GM18868 (cell line): Measurements from ENCODE around the gene TMPRSS6.

Experiments used
- ATAC-seq: cut with Tn5 transposase; IDR thresholded peaks from one replicate; pipeline ENCODE4 v1.9.1; 2021; ENCODE audit warnings: mild to moderate bottlenecking, moderate library complexity; ENCODE audit not compliant: unreplicated experiment

Gene TMPRSS6

GRCh38 chr22:37118083-37118482 is 8.6 kb upstream of the TMPRSS6 start:
- no peak for ATAC-seq

GRCh38 chr22:37117092-37117491 is 7.6 kb upstream of the TMPRSS6 start:
- ATAC-seq, result no peak

GRCh38 chr22:37115032-37115431 is 5.5 kb upstream of the TMPRSS6 start:
- ATAC-seq, result no peak

DNA sequence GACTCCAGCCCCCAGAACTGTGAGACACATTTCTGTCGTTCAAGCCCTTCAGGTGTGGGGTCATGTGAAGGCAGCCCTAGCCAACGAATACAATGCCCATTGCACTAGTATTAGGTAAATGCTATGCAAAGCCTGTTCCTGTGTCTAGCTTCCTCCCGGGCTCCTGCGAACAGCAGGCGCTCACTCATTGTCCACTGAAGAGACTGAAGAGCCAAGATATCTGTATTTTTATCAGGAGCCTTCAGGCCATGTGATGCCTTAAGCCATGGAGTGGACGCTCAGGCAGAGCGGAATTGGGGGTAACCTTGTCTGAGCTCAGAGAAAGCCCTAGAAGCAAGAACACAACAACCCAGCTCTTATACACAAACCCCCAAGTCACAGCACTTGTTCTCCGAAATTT is 4.2 kb upstream of the TMPRSS6 start:
- no peak for ATAC-seq

GRCh38 chr22:37112084-37112728 is 2.7 kb upstream of the TMPRSS6 start:
- ATAC-seq, result no peak

DNA sequence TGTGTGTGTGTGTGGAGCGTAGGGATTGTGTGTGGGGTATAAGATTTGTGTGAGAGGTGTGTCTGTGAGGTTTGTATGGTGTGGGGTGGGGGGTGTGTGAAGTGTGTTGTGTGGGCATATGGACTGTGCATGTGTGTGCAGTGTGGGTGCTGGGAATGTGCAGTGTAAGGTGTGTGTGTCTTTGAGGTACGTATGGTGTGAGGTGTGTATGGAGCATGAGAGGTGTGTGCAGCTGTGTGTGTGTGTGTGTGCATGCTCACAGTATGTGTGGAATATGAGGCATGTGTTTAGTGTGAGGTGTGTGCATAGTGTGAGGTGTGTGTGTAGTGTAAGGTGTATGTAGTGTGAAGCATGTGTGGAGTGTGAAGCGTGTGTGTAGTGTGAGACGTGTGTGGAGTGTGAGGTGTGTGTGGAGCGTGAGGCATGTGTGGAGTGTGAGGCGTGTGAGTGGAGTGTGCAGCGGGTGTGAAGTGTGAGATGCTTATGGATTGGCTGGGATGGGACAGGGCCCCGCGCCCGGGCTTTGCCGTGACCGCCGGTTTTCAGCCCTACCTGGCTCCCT is 1.7 kb upstream of the TMPRSS6 start:
- no peak for ATAC-seq

GRCh38 chr22:37107816-37108621 is 1.5 kb downstream of the TMPRSS6 start:
- ATAC-seq, result no peak

DNA sequence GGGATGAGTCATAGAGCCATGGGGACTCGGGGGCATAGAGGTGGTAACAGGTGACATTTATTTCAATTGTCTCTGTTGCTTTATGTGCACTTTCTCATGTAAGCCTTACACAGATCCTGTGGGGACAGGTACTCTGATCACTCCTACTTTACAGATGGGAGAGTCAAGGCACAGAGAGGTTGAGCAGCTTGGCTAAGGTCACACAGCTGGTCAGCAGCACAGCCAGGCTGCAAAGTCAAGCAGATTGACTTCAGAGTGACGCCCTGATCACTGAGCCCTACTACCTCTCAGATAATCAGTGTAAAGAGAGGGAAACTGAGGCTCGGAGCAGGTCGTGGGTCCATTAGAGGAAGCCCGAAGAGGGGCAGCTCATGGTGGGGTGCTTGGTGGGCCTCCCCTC is 3.5 kb downstream of the TMPRSS6 start:
- no peak for ATAC-seq

GRCh38 chr22:37105154-37105553 is 4.4 kb downstream of the TMPRSS6 start:
- no peak for ATAC-seq

- ATAC-seq, result no peak
Observed at GRCh38 chr22:37103656-37104452, 5.7 kb downstream of the TMPRSS6 start.

DNA sequence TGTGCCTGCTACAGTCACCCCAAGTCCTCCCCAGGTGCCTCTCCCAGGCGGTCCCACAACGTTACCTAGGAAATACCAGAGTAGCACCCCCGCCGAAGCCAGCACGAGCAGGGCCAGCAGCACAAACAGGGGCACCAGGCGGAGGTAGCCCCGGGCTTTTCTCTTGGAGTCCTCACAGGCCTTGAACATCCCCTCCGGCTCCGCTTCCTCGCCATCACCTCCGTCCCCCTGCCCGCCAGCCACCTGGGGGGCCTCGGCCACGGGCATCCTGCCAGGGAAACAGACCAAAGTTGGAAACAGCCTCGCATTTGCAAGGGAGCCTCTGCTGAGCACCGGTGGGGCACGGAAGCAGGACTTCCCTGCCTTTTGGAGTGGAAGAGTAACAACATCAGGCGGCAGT is 6.4 kb downstream of the TMPRSS6 start:
- no peak for ATAC-seq

GRCh38 chr22:37101311-37102066 is 8.0 kb downstream of the TMPRSS6 start:
- ATAC-seq, result no peak

GRCh38 chr22:37100589-37101127 is 8.9 kb downstream of the TMPRSS6 start:
- no peak for ATAC-seq

GRCh38 chr22:37098976-37099591 is 10.4 kb downstream of the TMPRSS6 start:
- no peak for ATAC-seq

- ATAC-seq, result no peak
Observed at GRCh38 chr22:37097346-37097745, 12.2 kb downstream of the TMPRSS6 start.

DNA sequence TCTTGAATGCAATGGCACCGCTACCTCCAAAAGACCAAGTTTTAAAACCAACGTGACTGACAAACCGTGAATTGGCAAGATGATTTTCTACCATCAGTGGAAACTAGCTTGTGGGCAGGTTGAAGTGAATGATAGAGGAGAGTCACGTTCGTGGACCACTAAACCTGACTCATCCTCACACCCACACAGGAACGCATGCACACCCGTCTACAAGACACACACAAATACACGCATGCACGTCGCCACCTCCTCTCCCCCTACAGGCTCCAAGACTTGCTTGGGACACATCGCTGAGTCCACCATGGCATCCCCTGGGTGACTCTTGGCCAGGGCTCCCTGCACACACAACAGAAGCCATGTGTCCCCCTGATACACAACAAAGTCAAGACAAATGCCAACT is 14.4 kb downstream of the TMPRSS6 start:
- ATAC-seq, result no peak

DNA sequence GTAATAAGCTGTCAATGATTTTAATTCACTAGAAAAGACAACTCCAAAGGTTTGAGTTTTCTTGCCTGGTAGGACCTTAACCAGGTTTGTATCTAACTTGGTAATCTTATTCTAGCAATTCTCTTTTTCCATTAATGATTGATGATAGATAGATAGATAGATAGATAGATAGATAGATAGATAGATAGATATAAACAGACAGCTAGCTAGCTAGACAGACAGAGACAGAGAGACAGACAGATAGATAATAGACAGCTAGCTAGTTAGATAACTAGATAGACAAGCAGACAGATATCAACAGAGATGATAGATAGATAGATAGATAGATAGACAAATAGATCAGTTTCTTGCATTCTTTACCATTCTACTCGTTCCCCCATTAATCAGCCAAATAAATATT is 15.3 kb downstream of the TMPRSS6 start:
- ATAC-seq, result no peak

- ATAC-seq, result no peak
Observed at GRCh38 chr22:37092997-37093396, 16.5 kb downstream of the TMPRSS6 start.

DNA sequence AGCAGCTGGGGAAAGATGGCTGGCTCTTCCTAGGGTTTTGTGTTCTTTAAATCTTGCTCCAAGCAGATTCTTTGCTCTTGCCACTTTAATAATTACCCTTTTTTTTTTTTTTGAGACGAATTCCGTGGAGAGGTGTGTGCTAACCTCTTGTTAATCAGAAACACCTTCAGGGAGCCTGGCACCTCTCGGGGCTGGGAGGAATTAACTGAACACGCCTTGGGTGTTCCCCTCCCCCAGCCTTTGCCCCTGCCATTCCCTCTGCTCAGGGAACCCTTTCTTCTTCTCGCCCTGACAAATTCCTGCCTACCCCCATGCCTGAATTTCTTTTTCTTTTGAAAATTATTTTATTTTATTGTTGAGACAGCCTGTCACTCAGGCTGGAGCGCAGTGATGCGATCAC is 17.5 kb downstream of the TMPRSS6 start:
- ATAC-seq, result no peak
